ENCODE data around the gene DSCAML1. TPM values are rescaled to one million over a fixed set of nuclear protein-coding genes. Genes with fewer than 3 reads are reported as not detected.

DSCAML1 gene
- total and polyA plus RNA-seq, 8 donors: 0.08 to 2.9 (median 0.45) TPM

DNA sequence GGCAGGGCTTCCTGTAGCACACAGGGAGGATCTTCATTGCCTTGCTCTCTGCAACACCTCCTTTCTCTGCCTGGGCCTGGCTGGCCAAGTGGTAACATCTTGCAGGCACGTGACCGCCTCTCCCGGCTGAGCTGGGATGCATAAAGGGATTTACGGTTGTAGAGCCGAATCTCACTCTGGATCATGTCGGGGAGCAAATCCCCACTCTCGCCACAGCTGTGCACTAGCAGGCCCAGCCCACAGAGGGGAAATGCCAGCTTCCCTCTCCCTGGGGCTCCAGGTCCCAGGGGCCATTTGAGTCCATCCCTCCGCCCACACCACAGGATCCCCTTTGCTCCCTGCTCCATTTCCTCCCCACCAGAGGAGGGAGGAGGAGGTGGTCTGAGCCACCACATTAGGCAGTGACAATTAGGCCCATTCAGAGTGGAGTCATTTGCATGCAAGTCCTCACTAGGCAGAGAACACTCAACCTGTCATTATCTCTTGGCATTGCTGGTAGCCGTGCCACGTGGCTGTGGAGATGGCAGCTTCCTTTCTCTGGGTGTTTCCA lies 196.7 kb downstream of the DSCAML1 start:
- no peaks in the 10 kb centered on the region for H3K4me1 ChIP-seq
- WGBS, 5 donors: 33 to 55% (median 38%) methylated on average over 10 of the region's 10 CpGs
- peaks cover 0 to 53% (median 16%) of the 10 kb centered on the region in 3 donors for H3K27me3 ChIP-seq
- DNase-seq: no peak
- H3K27ac ChIP-seq: no peak overlapping the region
- TF ChIP-seq POLR2A (IDR thresholded peaks at IDR 0.05) (no peak), EP300 (IDR thresholded peaks at IDR 0.05) (no peak), POLR2AphosphoS5 (IDR thresholded peaks at IDR 0.05) (no peak), CTCF (IDR thresholded peaks at IDR 0.05) (no peak)
- H3K36me3 ChIP-seq: no peaks in the 10 kb centered on the region
- H3K4me3 ChIP-seq: no peak overlapping the region
- H3K9me3 ChIP-seq: no peaks in the 10 kb centered on the region
- intact Hi-C loops (cut with DNase I; ENCODE audit: low total_unique reads): no loop called here

GRCh38 chr11:117597071-117597470 lies 199.9 kb downstream of the DSCAML1 start:
- H3K4me1 ChIP-seq: no peaks in the 10 kb centered on the region
- no peak overlapping the region for H3K4me3 ChIP-seq
- no peaks in the 10 kb centered on the region for H3K9me3 ChIP-seq
- no peak overlapping the region for H3K27ac ChIP-seq
- TF ChIP-seq POLR2AphosphoS5 (IDR thresholded peaks at IDR 0.05) (no peak), EP300 (IDR thresholded peaks at IDR 0.05) (no peak), CTCF (IDR thresholded peaks at IDR 0.05) (no peak), POLR2A (IDR thresholded peaks at IDR 0.05) (no peak)
- intact Hi-C loops (cut with DNase I; ENCODE audit: low total_unique reads): no loop called here
- DNase-seq: peak in 1 of 2 donors; percentile 80
- H3K36me3 ChIP-seq: no peaks in the 10 kb centered on the region
- 41 to 50% (median 46%) methylated on average over 7 of the region's 7 CpGs for WGBS, 5 donors
- peaks cover 0 to 42% (median 16%) of the 10 kb centered on the region in 3 donors for H3K27me3 ChIP-seq

- peaks cover 0 to 40% (median 10%) of the 10 kb centered on the region in 3 donors for H3K27me3 ChIP-seq
- H3K4me1 ChIP-seq: no peaks in the 10 kb centered on the region
- TF ChIP-seq EP300 (IDR thresholded peaks at IDR 0.05): no peak
- TF ChIP-seq CTCF (IDR thresholded peaks at IDR 0.05): no peak
- no peak for TF ChIP-seq POLR2A (IDR thresholded peaks at IDR 0.05)
- TF ChIP-seq POLR2AphosphoS5 (IDR thresholded peaks at IDR 0.05): no peak
- no peak overlapping the region for H3K4me3 ChIP-seq
- H3K27ac ChIP-seq: no peak overlapping the region
- no peaks in the 10 kb centered on the region for H3K36me3 ChIP-seq
- WGBS, 5 donors: 38 to 55% (median 45%) methylated on average over 6 of the region's 6 CpGs
- no peaks in the 10 kb centered on the region for H3K9me3 ChIP-seq
- intact Hi-C loops (cut with DNase I; ENCODE audit: low total_unique reads): no loop called here
- no peak for DNase-seq
These were observed 201.6 kb downstream of the DSCAML1 start for GRCh38 chr11:117595440-117595839.

GRCh38 chr11:117594721-117595120 lies 202.3 kb downstream of the DSCAML1 start:
- TF ChIP-seq CTCF (IDR thresholded peaks at IDR 0.05) (no peak), EP300 (IDR thresholded peaks at IDR 0.05) (no peak), POLR2A (IDR thresholded peaks at IDR 0.05) (no peak), POLR2AphosphoS5 (IDR thresholded peaks at IDR 0.05) (no peak)
- no peak overlapping the region for H3K4me3 ChIP-seq
- no peaks in the 10 kb centered on the region for H3K4me1 ChIP-seq
- no peaks in the 10 kb centered on the region for H3K36me3 ChIP-seq
- intact Hi-C loops (cut with DNase I; ENCODE audit: low total_unique reads): no loop called here
- 38 to 70% (median 58%) methylated on average over 1 of the region's 1 CpG for WGBS, 5 donors
- DNase-seq: no peak
- no peaks in the 10 kb centered on the region for H3K9me3 ChIP-seq
- H3K27me3 ChIP-seq: peaks cover 0 to 37% (median 3%) of the 10 kb centered on the region in 3 donors
- no peak overlapping the region for H3K27ac ChIP-seq
